Bladder microvascular endothelial cell (primary cell): ENCODE measurements around the gene OR6C76. TPM values are rescaled to one million over a fixed set of nuclear protein-coding genes. Genes with fewer than 3 reads are reported as not detected.

Experiments
- total RNA-seq: library from RNA; depleted of rRNA; stranded (reverse); fragments of >200 nt; gene quantifications from 2 replicates; pipeline ENCODE4 v1.2.3, GENCODE V29; 2014

The OR6C76 gene
- total RNA-seq = not detected in 2 replicates

GRCh38 chr12:55425954-55426353 is at the start of gene OR6C76:
Gene OR6C76 (plus strand): TSS chr12:55426254. CDS start chr12:55426254, 0 bp downstream.

GRCh38 chr12:55400229-55400628 is 25.8 kb upstream of the OR6C76 start, which contains the start of gene OR6C65:
Gene OR6C65 (plus strand): TSS chr12:55400529. CDS start chr12:55400529, 0 bp downstream.

GRCh38 chr12:55443776-55444175 is 17.7 kb downstream of the OR6C76 start, which contains the start of gene OR6C2:
Gene OR6C2 (plus strand): TSS chr12:55444076. CDS start chr12:55452214, 8,138 bp downstream.

GRCh38 chr12:55470088-55470829 is 44.2 kb downstream of the OR6C76 start, which contains the start of gene OR6C70:
Gene OR6C70 (minus strand): TSS chr12:55470138. CDS start chr12:55470138, 0 bp downstream.

Other genes with a start within 250 kb of the OR6C76 start
- not detected in 2 replicates for gene OR10A7, start 205.2 kb upstream of the OR6C76 start, total RNA-seq
- gene OR6C74, start 181.6 kb upstream of the OR6C76 start, total RNA-seq = not detected in 2 replicates
- gene OR6C6, start 129.7 kb upstream of the OR6C76 start, total RNA-seq = not detected in 2 replicates
- not detected in 2 replicates for gene OR6C1, start 111.9 kb upstream of the OR6C76 start, total RNA-seq
- gene OR6C3, start 95.5 kb upstream of the OR6C76 start, total RNA-seq = not detected in 2 replicates
- not detected in 2 replicates for gene OR6C75, start 63.3 kb upstream of the OR6C76 start, total RNA-seq
- gene OR6C65, start 25.7 kb upstream of the OR6C76 start, total RNA-seq = not detected in 2 replicates
- gene OR6C2, start 17.8 kb downstream of the OR6C76 start, total RNA-seq = not detected in 2 replicates
- not detected in 2 replicates for gene OR6C70, start 43.9 kb downstream of the OR6C76 start, total RNA-seq
- gene OR6C68, start 66.1 kb downstream of the OR6C76 start, total RNA-seq = not detected in 2 replicates
- not detected in 2 replicates for gene OR6C4, start 123.3 kb downstream of the OR6C76 start, total RNA-seq
- not detected in 2 replicates for gene OR2AP1, start 146.2 kb downstream of the OR6C76 start, total RNA-seq
- not detected in 2 replicates for gene OR10P1, start 210.6 kb downstream of the OR6C76 start, total RNA-seq